ENCODE results near the gene ERICH6.
"Not testable (repeated sequence)": the region's sequence is repeated elsewhere in the genome, so short reads cannot be mapped to it uniquely, and the experiment has no call there.

The ERICH6 gene

DNA sequence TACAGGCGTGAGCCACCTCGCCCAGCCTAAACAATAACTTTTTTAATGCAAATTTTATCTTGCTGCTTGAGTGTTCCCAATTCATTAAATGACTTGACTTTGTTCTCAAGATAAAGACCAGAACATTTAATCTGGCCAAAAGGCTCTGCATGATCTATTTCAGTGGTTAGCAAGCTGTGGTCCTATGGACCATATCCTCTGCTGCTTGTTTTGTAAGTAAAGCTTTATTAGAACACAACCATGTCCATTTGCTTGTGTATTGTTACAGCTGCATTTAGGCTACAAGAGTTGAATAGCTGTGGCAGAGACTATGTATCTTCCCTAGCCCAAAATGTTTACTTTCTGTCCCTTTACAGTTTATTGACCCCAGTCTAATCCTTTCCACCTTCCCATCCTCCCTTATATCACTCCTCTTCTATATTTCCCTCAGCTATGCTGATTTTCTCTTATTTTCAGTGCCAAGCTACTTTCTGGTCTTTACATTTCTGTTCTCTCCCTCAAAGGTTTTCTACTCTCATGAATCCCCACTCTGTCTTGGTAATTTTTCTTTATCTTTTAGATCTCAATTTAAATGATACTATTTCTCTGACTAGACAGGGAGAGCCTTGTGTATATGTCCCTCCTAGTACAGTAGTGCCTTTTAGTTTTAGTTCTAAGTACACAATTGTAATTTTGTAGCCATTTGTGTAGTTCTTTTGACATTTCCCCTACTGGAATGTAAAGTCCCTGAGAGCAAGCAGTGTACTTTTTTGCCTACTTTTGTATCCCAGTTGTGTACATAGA, 77.4 kb downstream of the ERICH6 start:
- no peak overlapping the region for H4K8ac ChIP-seq (ENCODE audit: low read length)
- H3K14ac ChIP-seq (ENCODE audit: low read length in 2 of 2) = no peak overlapping the region
- H3K27ac ChIP-seq (ENCODE audit: low read length, poor library complexity, severe bottlenecking) = no peak overlapping the region
- H3K9me3 ChIP-seq (ENCODE audit: control insufficient read depth, low read length) = no peaks in the 10 kb centered on the region
- peaks cover 4% of the 10 kb centered on the region for H3K79me1 ChIP-seq (replicated peaks; ENCODE audit: low read length, poor library complexity, severe bottlenecking)
- no peak overlapping the region for H4K91ac ChIP-seq (ENCODE audit: low read length)
- H2BK12ac ChIP-seq (ENCODE audit: low read length in 2 of 2) = no peak overlapping the region
- no peak overlapping the region for H3K9ac ChIP-seq (ENCODE audit: low read length)
- H3K4ac ChIP-seq (ENCODE audit: low read depth in 1 of 2, low read length in 2 of 2) = no peak overlapping the region
- no peak overlapping the region for H3K23ac ChIP-seq (ENCODE audit: low read length in 2 of 2)
- no peaks in the 10 kb centered on the region for H3K4me1 ChIP-seq (ENCODE audit: control insufficient read depth, insufficient read depth, low read depth, low read length)
- no peak overlapping the region for H2BK5ac ChIP-seq (ENCODE audit: low read depth, low read length, poor library complexity, severe bottlenecking)
- no peak overlapping the region for H3K4me2 ChIP-seq (ENCODE audit: low read length, poor library complexity, severe bottlenecking)
- H2BK15ac ChIP-seq (ENCODE audit: low read depth, poor library complexity, severe bottlenecking) = no peak overlapping the region
- H2BK120ac ChIP-seq (ENCODE audit: low read depth, low read length) = no peak overlapping the region
- peaks cover 9 to 62% of the 10 kb centered on the region in 2 experiments for H3K36me3 ChIP-seq (ENCODE audit: control insufficient read depth in 1 of 2, insufficient read depth in 2 of 2, low read depth in 1 of 2, low read length in 2 of 2)
- no peak overlapping the region for H2AK5ac ChIP-seq (ENCODE audit: low read length, severe bottlenecking)
- DNase-seq = no peak
- H2AFZ ChIP-seq (ENCODE audit: low read depth, low read length) = no peak overlapping the region
- no peak overlapping the region for H3K18ac ChIP-seq (ENCODE audit: low read depth in 1 of 2, low read length in 2 of 2)
- H3K27me3 ChIP-seq (ENCODE audit: control insufficient read depth in 1 of 2, insufficient read depth in 1 of 2, low read length in 2 of 2) = no peaks in the 10 kb centered on the region
- H3K4me3 ChIP-seq (ENCODE audit: insufficient read depth in 1 of 2, low read depth in 1 of 2, low read length in 2 of 2) = no peak overlapping the region
- WGBS = 94% methylated on average over 2 of the region's 2 CpGs

DNA sequence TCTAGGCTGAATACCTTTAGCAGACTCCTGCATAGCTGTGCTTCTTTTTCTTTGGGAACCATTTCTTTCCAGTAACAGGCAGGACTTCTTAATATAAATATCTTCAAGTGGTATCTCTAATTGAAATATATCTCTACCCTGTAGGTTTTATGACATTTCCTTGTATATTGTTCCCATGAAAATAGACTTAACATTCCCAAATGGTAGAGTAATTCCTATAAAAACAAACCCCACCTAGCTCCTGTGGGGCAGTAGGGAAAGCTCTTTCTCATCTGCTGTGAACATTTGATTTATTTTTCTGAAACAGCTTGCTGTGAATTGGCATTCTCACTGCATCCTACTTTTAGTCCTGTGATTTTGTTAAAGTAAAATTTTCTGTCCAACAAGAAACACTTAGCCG, 79.8 kb downstream of the ERICH6 start:
- H3K14ac ChIP-seq (ENCODE audit: low read length in 2 of 2) = no peak overlapping the region
- H3K9ac ChIP-seq (ENCODE audit: low read length) = no peak overlapping the region
- H3K18ac ChIP-seq (ENCODE audit: low read depth in 1 of 2, low read length in 2 of 2) = no peak overlapping the region
- H4K91ac ChIP-seq (ENCODE audit: low read length) = no peak overlapping the region
- no peaks in the 10 kb centered on the region for H3K9me3 ChIP-seq (ENCODE audit: control insufficient read depth, low read length)
- no peak overlapping the region for H3K4me3 ChIP-seq (ENCODE audit: insufficient read depth in 1 of 2, low read depth in 1 of 2, low read length in 2 of 2)
- H2BK15ac ChIP-seq (ENCODE audit: low read depth, poor library complexity, severe bottlenecking) = no peak overlapping the region
- no peaks in the 10 kb centered on the region for H3K4me1 ChIP-seq (ENCODE audit: control insufficient read depth, insufficient read depth, low read depth, low read length)
- H2BK120ac ChIP-seq (ENCODE audit: low read depth, low read length) = no peak overlapping the region
- H3K4ac ChIP-seq (ENCODE audit: low read depth in 1 of 2, low read length in 2 of 2) = no peak overlapping the region
- H3K79me1 ChIP-seq (replicated peaks; ENCODE audit: low read length, poor library complexity, severe bottlenecking) = peaks cover 8% of the 10 kb centered on the region
- H2AK5ac ChIP-seq (ENCODE audit: low read length, severe bottlenecking) = no peak overlapping the region
- H3K23ac ChIP-seq (ENCODE audit: low read length in 2 of 2) = no peak overlapping the region
- no peak overlapping the region for H3K4me2 ChIP-seq (ENCODE audit: low read length, poor library complexity, severe bottlenecking)
- no peak overlapping the region for H4K8ac ChIP-seq (ENCODE audit: low read length)
- H3K36me3 ChIP-seq (ENCODE audit: control insufficient read depth in 1 of 2, insufficient read depth in 2 of 2, low read depth in 1 of 2, low read length in 2 of 2) = peaks cover 5 to 52% of the 10 kb centered on the region in 2 experiments
- H3K27ac ChIP-seq (ENCODE audit: low read length, poor library complexity, severe bottlenecking) = no peak overlapping the region
- no peaks in the 10 kb centered on the region for H3K27me3 ChIP-seq (ENCODE audit: control insufficient read depth in 1 of 2, insufficient read depth in 1 of 2, low read length in 2 of 2)
- no peak overlapping the region for H2BK5ac ChIP-seq (ENCODE audit: low read depth, low read length, poor library complexity, severe bottlenecking)
- no CpG with 5 or more reads among the region's 1 CpG for WGBS
- no peak overlapping the region for H2AFZ ChIP-seq (ENCODE audit: low read depth, low read length)
- no peak overlapping the region for H2BK12ac ChIP-seq (ENCODE audit: low read length in 2 of 2)
- DNase-seq = no peak

DNA sequence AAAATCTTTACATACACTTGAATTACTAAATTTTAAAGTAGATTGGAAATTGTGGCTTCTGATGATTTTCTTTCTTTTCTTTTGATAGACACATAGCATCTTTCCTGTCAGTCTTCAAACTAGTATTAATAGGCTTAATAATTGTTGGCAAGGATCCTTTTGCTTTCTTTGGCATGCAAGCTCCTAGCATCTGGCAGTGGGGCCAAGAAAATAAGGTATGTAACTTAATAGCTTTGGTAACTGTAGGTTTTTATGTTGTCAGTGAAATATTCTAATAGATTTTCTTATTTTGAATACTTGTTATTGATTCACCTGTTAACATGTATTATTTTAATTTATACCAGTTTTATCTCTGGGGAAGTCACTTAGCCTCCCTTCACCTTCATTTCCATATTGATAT, 80.8 kb downstream of the ERICH6 start:
- H4K8ac ChIP-seq (ENCODE audit: low read length); H3K4me1 ChIP-seq (ENCODE audit: control insufficient read depth, insufficient read depth, low read depth, low read length); DNase-seq; H3K79me1 ChIP-seq (replicated peaks; ENCODE audit: low read length, poor library complexity, severe bottlenecking); H3K9me3 ChIP-seq (ENCODE audit: control insufficient read depth, low read length); H2AK5ac ChIP-seq (ENCODE audit: low read length, severe bottlenecking); H3K14ac ChIP-seq (ENCODE audit: low read length in 2 of 2); H3K23ac ChIP-seq (ENCODE audit: low read length in 2 of 2); H4K91ac ChIP-seq (ENCODE audit: low read length); H3K18ac ChIP-seq (ENCODE audit: low read depth in 1 of 2, low read length in 2 of 2); H3K4me2 ChIP-seq (ENCODE audit: low read length, poor library complexity, severe bottlenecking); H2BK15ac ChIP-seq (ENCODE audit: low read depth, poor library complexity, severe bottlenecking); H3K9ac ChIP-seq (ENCODE audit: low read length); H3K27ac ChIP-seq (ENCODE audit: low read length, poor library complexity, severe bottlenecking); H3K4ac ChIP-seq (ENCODE audit: low read depth in 1 of 2, low read length in 2 of 2); H2BK120ac ChIP-seq (ENCODE audit: low read depth, low read length); H2BK5ac ChIP-seq (ENCODE audit: low read depth, low read length, poor library complexity, severe bottlenecking); H2BK12ac ChIP-seq (ENCODE audit: low read length in 2 of 2); H3K4me3 ChIP-seq (ENCODE audit: insufficient read depth in 1 of 2, low read depth in 1 of 2, low read length in 2 of 2); H3K27me3 ChIP-seq (ENCODE audit: control insufficient read depth in 1 of 2, insufficient read depth in 1 of 2, low read length in 2 of 2); H2AFZ ChIP-seq (ENCODE audit: low read depth, low read length): not testable (repeated sequence)
- peaks cover 5 to 42% of the 10 kb centered on the region in 2 experiments for H3K36me3 ChIP-seq (ENCODE audit: control insufficient read depth in 1 of 2, insufficient read depth in 2 of 2, low read depth in 1 of 2, low read length in 2 of 2)

DNA sequence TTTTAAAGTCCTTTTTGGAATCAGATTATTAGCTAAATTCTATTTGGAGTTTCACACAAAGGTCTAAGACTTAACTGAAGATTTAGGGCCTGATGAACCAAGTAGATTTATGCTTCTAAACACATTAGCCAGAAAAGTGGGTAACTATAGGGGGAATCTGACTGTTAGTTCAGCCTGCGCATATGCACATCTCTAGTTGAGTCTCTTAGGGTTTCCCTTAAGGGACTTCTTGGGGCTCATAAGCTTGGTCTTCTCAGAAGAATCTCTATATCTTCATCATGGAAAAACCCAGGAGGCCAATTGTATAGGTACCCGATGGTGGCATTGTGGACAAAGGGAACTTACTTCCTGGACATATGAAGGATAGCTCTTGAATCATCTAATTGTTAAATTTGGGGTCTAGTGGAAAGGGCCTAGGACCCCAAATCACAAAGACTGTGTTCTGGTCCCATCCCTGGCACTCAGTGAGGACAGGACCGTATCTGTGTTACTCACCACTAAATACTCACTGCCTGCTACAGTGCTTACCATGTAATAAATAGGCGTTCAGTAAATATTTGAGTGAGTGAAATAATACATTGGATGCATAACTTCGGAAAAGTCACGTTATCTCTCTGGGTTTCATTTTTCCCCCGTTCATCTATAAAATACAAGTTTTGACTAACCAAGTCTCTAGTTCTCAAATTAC, 83.6 kb downstream of the ERICH6 start:
- Histone ChIP-seq H3K4me1 (ENCODE audit: control insufficient read depth, insufficient read depth, low read depth, low read length) (no peaks in the 10 kb centered on the region), H3K27me3 (ENCODE audit: control insufficient read depth in 1 of 2, insufficient read depth in 1 of 2, low read length in 2 of 2) (no peaks in the 10 kb centered on the region), H3K9me3 (ENCODE audit: control insufficient read depth, low read length) (no peaks in the 10 kb centered on the region), H4K91ac (ENCODE audit: low read length) (no peak overlapping the region), H2BK5ac (ENCODE audit: low read depth, low read length, poor library complexity, severe bottlenecking) (no peak overlapping the region), H3K27ac (ENCODE audit: low read length, poor library complexity, severe bottlenecking) (no peak overlapping the region), H3K79me1 (replicated peaks; ENCODE audit: low read length, poor library complexity, severe bottlenecking) (peaks cover 7% of the 10 kb centered on the region), H2BK12ac (ENCODE audit: low read length in 2 of 2) (no peak overlapping the region), H3K36me3 (ENCODE audit: control insufficient read depth in 1 of 2, insufficient read depth in 2 of 2, low read depth in 1 of 2, low read length in 2 of 2) (peaks cover 0 to 14% of the 10 kb centered on the region in 2 experiments), H3K4ac (ENCODE audit: low read depth in 1 of 2, low read length in 2 of 2) (no peak overlapping the region), H4K8ac (ENCODE audit: low read length) (no peak overlapping the region), H3K18ac (ENCODE audit: low read depth in 1 of 2, low read length in 2 of 2) (no peak overlapping the region), H3K14ac (ENCODE audit: low read length in 2 of 2) (no peak overlapping the region), H2AFZ (ENCODE audit: low read depth, low read length) (no peak overlapping the region), H3K4me3 (ENCODE audit: insufficient read depth in 1 of 2, low read depth in 1 of 2, low read length in 2 of 2) (no peak overlapping the region), H3K4me2 (ENCODE audit: low read length, poor library complexity, severe bottlenecking) (no peak overlapping the region), H3K9ac (ENCODE audit: low read length) (no peak overlapping the region), H3K23ac (ENCODE audit: low read length in 2 of 2) (no peak overlapping the region), H2BK120ac (ENCODE audit: low read depth, low read length) (no peak overlapping the region), H2AK5ac (ENCODE audit: low read length, severe bottlenecking) (no peak overlapping the region), H2BK15ac (ENCODE audit: low read depth, poor library complexity, severe bottlenecking) (no peak overlapping the region)
- WGBS = 100% methylated on average over 2 of the region's 7 CpGs
- no peak for DNase-seq
